Measurements from ENCODE around the gene GLUL.
"Not testable (repeated sequence)": the region's sequence is repeated elsewhere in the genome, so short reads cannot be mapped to it uniquely, and the experiment has no call there.

The GLUL gene

GRCh38 chr1:182385885-182386853 lies 5.4 kb downstream of the GLUL start:
- H3K36me3 Mint-ChIP-seq (ENCODE audit: low read depth): peaks cover 48% of the 10 kb centered on the region
- no peak overlapping the region for H3K27ac Mint-ChIP-seq
- no peak overlapping the region for H3K4me3 Mint-ChIP-seq
- peaks cover 15% of the 10 kb centered on the region for H3K27me3 Mint-ChIP-seq
- DNase-seq: no peak
- peaks cover 19% of the 10 kb centered on the region for H3K4me1 Mint-ChIP-seq (ENCODE audit: low read depth)
- no peaks in the 10 kb centered on the region for H3K9me3 Mint-ChIP-seq

GRCh38 chr1:182384387-182384960 lies 7.1 kb downstream of the GLUL start:
- no peak overlapping the region for H3K4me3 Mint-ChIP-seq
- no peak overlapping the region for H3K27ac Mint-ChIP-seq
- no peaks in the 10 kb centered on the region for H3K9me3 Mint-ChIP-seq
- no peak for DNase-seq
- peaks cover 4% of the 10 kb centered on the region for H3K4me1 Mint-ChIP-seq (ENCODE audit: low read depth)
- peaks cover 41% of the 10 kb centered on the region for H3K36me3 Mint-ChIP-seq (ENCODE audit: low read depth)
- peaks cover under 1% of the 10 kb centered on the region for H3K27me3 Mint-ChIP-seq

GRCh38 chr1:182383934-182384333 lies 7.7 kb downstream of the GLUL start:
- no peaks in the 10 kb centered on the region for H3K9me3 Mint-ChIP-seq
- H3K36me3 Mint-ChIP-seq (ENCODE audit: low read depth): peaks cover 41% of the 10 kb centered on the region
- no peaks in the 10 kb centered on the region for H3K27me3 Mint-ChIP-seq
- H3K4me1 Mint-ChIP-seq (ENCODE audit: low read depth): no peaks in the 10 kb centered on the region
- H3K27ac Mint-ChIP-seq: no peak overlapping the region
- no peak for DNase-seq
- H3K4me3 Mint-ChIP-seq: no peak overlapping the region

GRCh38 chr1:182383037-182383661 lies 8.4 kb downstream of the GLUL start:
- Mint-ChIP-seq H3K27ac (no peak overlapping the region), H3K27me3 (no peaks in the 10 kb centered on the region), H3K4me1 (ENCODE audit: low read depth) (no peaks in the 10 kb centered on the region), H3K36me3 (ENCODE audit: low read depth) (peaks cover 38% of the 10 kb centered on the region), H3K9me3 (no peaks in the 10 kb centered on the region), H3K4me3 (no peak overlapping the region)
- DNase-seq: no peak

GRCh38 chr1:182381962-182382819 lies 9.4 kb downstream of the GLUL start:
- no peak for DNase-seq
- Mint-ChIP-seq H3K36me3 (ENCODE audit: low read depth) (peaks cover 31% of the 10 kb centered on the region), H3K9me3 (no peaks in the 10 kb centered on the region), H3K4me3 (no peak overlapping the region), H3K27me3 (no peaks in the 10 kb centered on the region), H3K27ac (no peak overlapping the region), H3K4me1 (ENCODE audit: low read depth) (no peaks in the 10 kb centered on the region)

GRCh38 chr1:182380199-182380598 lies 11.4 kb downstream of the GLUL start:
- H3K4me1 Mint-ChIP-seq (ENCODE audit: low read depth): no peaks in the 10 kb centered on the region
- no peak overlapping the region for H3K4me3 Mint-ChIP-seq
- H3K9me3 Mint-ChIP-seq: no peaks in the 10 kb centered on the region
- no peaks in the 10 kb centered on the region for H3K27me3 Mint-ChIP-seq
- H3K36me3 Mint-ChIP-seq (ENCODE audit: low read depth): peaks cover 13% of the 10 kb centered on the region
- no peak for DNase-seq
- H3K27ac Mint-ChIP-seq: no peak overlapping the region

- peaks cover 11% of the 10 kb centered on the region for H3K36me3 Mint-ChIP-seq (ENCODE audit: low read depth)
- H3K27me3 Mint-ChIP-seq; H3K9me3 Mint-ChIP-seq; DNase-seq; H3K4me3 Mint-ChIP-seq; H3K4me1 Mint-ChIP-seq (ENCODE audit: low read depth); H3K27ac Mint-ChIP-seq: not testable (repeated sequence)
Observed at GRCh38 chr1:182379781-182380180, 11.8 kb downstream of the GLUL start.

- H3K27me3 Mint-ChIP-seq: no peaks in the 10 kb centered on the region
- no peaks in the 10 kb centered on the region for H3K4me1 Mint-ChIP-seq (ENCODE audit: low read depth)
- no peak overlapping the region for H3K27ac Mint-ChIP-seq
- H3K9me3 Mint-ChIP-seq: no peaks in the 10 kb centered on the region
- no peaks in the 10 kb centered on the region for H3K36me3 Mint-ChIP-seq (ENCODE audit: low read depth)
- no peak overlapping the region for H3K4me3 Mint-ChIP-seq
- DNase-seq: no peak
Observed at GRCh38 chr1:182376936-182377574, 14.5 kb downstream of the GLUL start.

GRCh38 chr1:182374101-182374834 lies 17.3 kb downstream of the GLUL start:
- Mint-ChIP-seq H3K4me1 (ENCODE audit: low read depth) (no peaks in the 10 kb centered on the region), H3K36me3 (ENCODE audit: low read depth) (no peaks in the 10 kb centered on the region), H3K27ac (no peak overlapping the region), H3K4me3 (no peak overlapping the region), H3K9me3 (no peaks in the 10 kb centered on the region), H3K27me3 (no peaks in the 10 kb centered on the region)
- no peak for DNase-seq

- no peak for DNase-seq
- Mint-ChIP-seq H3K4me1 (ENCODE audit: low read depth) (no peaks in the 10 kb centered on the region), H3K9me3 (no peaks in the 10 kb centered on the region), H3K27me3 (peaks cover under 1% of the 10 kb centered on the region), H3K27ac (no peak overlapping the region), H3K4me3 (no peak overlapping the region), H3K36me3 (ENCODE audit: low read depth) (no peaks in the 10 kb centered on the region)
Observed at GRCh38 chr1:182370532-182370931, 21.1 kb downstream of the GLUL start.

- Mint-ChIP-seq H3K4me1 (ENCODE audit: low read depth) (no peaks in the 10 kb centered on the region), H3K27me3 (peaks cover 2% of the 10 kb centered on the region), H3K4me3 (no peak overlapping the region), H3K27ac (no peak overlapping the region), H3K9me3 (no peaks in the 10 kb centered on the region), H3K36me3 (ENCODE audit: low read depth) (no peaks in the 10 kb centered on the region)
- no peak for DNase-seq
Observed at GRCh38 chr1:182368903-182369302, 22.7 kb downstream of the GLUL start.

GRCh38 chr1:182368358-182368757 lies 23.2 kb downstream of the GLUL start:
- peaks cover 2% of the 10 kb centered on the region for H3K27me3 Mint-ChIP-seq
- no peaks in the 10 kb centered on the region for H3K9me3 Mint-ChIP-seq
- no peak overlapping the region for H3K27ac Mint-ChIP-seq
- H3K4me1 Mint-ChIP-seq (ENCODE audit: low read depth): no peaks in the 10 kb centered on the region
- no peak overlapping the region for H3K4me3 Mint-ChIP-seq
- no peaks in the 10 kb centered on the region for H3K36me3 Mint-ChIP-seq (ENCODE audit: low read depth)
- DNase-seq: no peak

GRCh38 chr1:182367926-182368325 lies 23.7 kb downstream of the GLUL start:
- no peak overlapping the region for H3K4me3 Mint-ChIP-seq

More at GRCh38 chr1:182367926-182368325, 23.7 kb downstream of the GLUL start:
- no peaks in the 10 kb centered on the region for H3K4me1 Mint-ChIP-seq (ENCODE audit: low read depth)
- no peaks in the 10 kb centered on the region for H3K36me3 Mint-ChIP-seq (ENCODE audit: low read depth)
- no peak overlapping the region for H3K27ac Mint-ChIP-seq
- H3K27me3 Mint-ChIP-seq: peaks cover 2% of the 10 kb centered on the region
- H3K9me3 Mint-ChIP-seq: no peaks in the 10 kb centered on the region
- no peak for DNase-seq
